ENCODE results near the gene SELP. TPM values are rescaled to one million over a fixed set of nuclear protein-coding genes. Genes with fewer than 3 reads are reported as not detected.
"Not testable (repeated sequence)": the region's sequence is repeated elsewhere in the genome, so short reads cannot be mapped to it uniquely, and the experiment has no call there.

Gene SELP
- total and polyA plus RNA-seq, 9 of the 15 experiments (the other 6 are each of a cell fraction or from before 2014, with no cell fraction given) = not detected

- H3K27ac ChIP-seq (ENCODE audit: extremely low read depth, low read depth, low read length); H3K4me1 ChIP-seq (replicated peaks in 1 of 2; ENCODE audit: control insufficient read depth in 2 of 2, insufficient read depth in 2 of 2, low read length in 2 of 2); ATAC-seq; H3K27me3 ChIP-seq (ENCODE audit: control insufficient read depth in 2 of 2, insufficient read depth in 2 of 2, low read length in 2 of 2); FAIRE-seq; H3K9me3 ChIP-seq (replicated peaks; ENCODE audit: control insufficient read depth, insufficient read depth, low read depth, low read length); H2AFZ ChIP-seq (ENCODE audit: low read depth, low read length); H3K36me3 ChIP-seq (ENCODE audit: control insufficient read depth, insufficient read depth, low read length); H4K20me1 ChIP-seq (replicated peaks; ENCODE audit: control insufficient read depth, insufficient read depth, low read length); H3K4me2 ChIP-seq (ENCODE audit: insufficient read depth, low read length); H3K79me2 ChIP-seq (ENCODE audit: control insufficient read depth, insufficient read depth, low read length); BruUV-seq (replicated peaks); H3K9me1 ChIP-seq (ENCODE audit: control insufficient read depth, insufficient read depth, low read length); intact Hi-C loops (cut with micrococcal nuclease); H3K9ac ChIP-seq (ENCODE audit: insufficient read depth in 1 of 2, low read depth in 2 of 2, low read length in 2 of 2); in situ Hi-C loops (cut with MboI); POLR2A ChIA-PET; H3K4me3 ChIP-seq; DNase-seq (ENCODE audit: extremely low read depth in 1 of 4, low spot score in 3 of 4): not testable (repeated sequence)
- CTCF ChIA-PET (ENCODE audit: low intra/inter-chr PET ratio) = interaction anchor here (0.7 kb wide), 1 partner anchor 23 kb away, joined by 3 read pairs; no protein-coding TSS in a partner anchor
Observed at GRCh38 chr1:169658777-169659176, 28.9 kb upstream of the SELP start.

- DNase-seq (ENCODE audit: extremely low read depth in 1 of 4, low spot score in 3 of 4) (no peak), ATAC-seq (no peak), FAIRE-seq (no peak)
- H3K9me1 ChIP-seq (ENCODE audit: control insufficient read depth, insufficient read depth, low read length) = no peaks in the 10 kb centered on the region
- H3K4me2 ChIP-seq (ENCODE audit: insufficient read depth, low read length) = no peak overlapping the region
- H3K4me1 ChIP-seq (replicated peaks in 1 of 2; ENCODE audit: control insufficient read depth in 2 of 2, insufficient read depth in 2 of 2, low read length in 2 of 2) = no peaks in the 10 kb centered on the region
- no peaks in the 10 kb centered on the region for H3K79me2 ChIP-seq (ENCODE audit: control insufficient read depth, insufficient read depth, low read length)
- H3K9me3 ChIP-seq (replicated peaks; ENCODE audit: control insufficient read depth, insufficient read depth, low read depth, low read length) = no peaks in the 10 kb centered on the region
- H4K20me1 ChIP-seq (replicated peaks; ENCODE audit: control insufficient read depth, insufficient read depth, low read length) = no peaks in the 10 kb centered on the region
- intact Hi-C loops (cut with micrococcal nuclease) (no loop called here), in situ Hi-C loops (cut with MboI) (no loop called here)
- no peak for TF ChIP-seq MEF2A (IDR thresholded peaks at IDR 0.05; ENCODE audit: control insufficient read depth, low read depth, low read length)
- POLR2A ChIA-PET = no interaction called here
- no peaks in the 10 kb centered on the region for H3K36me3 ChIP-seq (ENCODE audit: control insufficient read depth, insufficient read depth, low read length)
- WGBS (ENCODE audit: insufficient coverage, low coverage, missing lambda C conversion rate) = 0% methylated on average over 2 of the region's 2 CpGs
- H2AFZ ChIP-seq (ENCODE audit: low read depth, low read length) = no peak overlapping the region
- CTCF ChIA-PET (ENCODE audit: low intra/inter-chr PET ratio) = interaction anchor here (0.7 kb wide), 1 partner anchor 33 kb away, joined by 3 read pairs; no protein-coding TSS in a partner anchor
- H3K4me3 ChIP-seq = no peak overlapping the region
- H3K27ac ChIP-seq (ENCODE audit: extremely low read depth, low read depth, low read length) = no peak overlapping the region
- H3K9ac ChIP-seq (ENCODE audit: insufficient read depth in 1 of 2, low read depth in 2 of 2, low read length in 2 of 2) = no peak overlapping the region
- no TSS peak for BruUV-seq (replicated peaks)
- no peaks in the 10 kb centered on the region for H3K27me3 ChIP-seq (ENCODE audit: control insufficient read depth in 2 of 2, insufficient read depth in 2 of 2, low read length in 2 of 2)
Observed at GRCh38 chr1:169653873-169654272, 23.9 kb upstream of the SELP start.

Data from K562 (cell line).